Aorta (tissue), 5 donors: Measurements from ENCODE around the gene UCMA. TPM values are rescaled to one million over a fixed set of nuclear protein-coding genes. Genes with fewer than 3 reads are reported as not detected.
"Not testable (repeated sequence)": the region's sequence is repeated elsewhere in the genome, so short reads cannot be mapped to it uniquely, and the experiment has no call there.

Source experiments
- ATAC-seq: fragments of 200-7000 bp; cut with Tn5 transposase; one replicate; pipeline ENCODE4 v1.9.1; 2022; ENCODE audit warnings: moderate library complexity; ENCODE audit not compliant: low FRiP score
- DNase-seq, 2 donors: peaks; one replicate each; pipeline ENCODE4 v3.0.0-alpha.2; 2020
- H3K27ac ChIP-seq, 2 donors: one replicate each; pipeline ENCODE4 v1.5.1; 2013; ENCODE audit warnings: low read length in 2 of 2, mild to moderate bottlenecking in 2 of 2, moderate library complexity in 2 of 2, control low read depth in 1 of 2, inconsistent platforms in 1 of 2, low read depth in 1 of 2
- H3K27me3 ChIP-seq, 2 donors: one replicate each; pipeline ENCODE4 v1.6.1; 2013; ENCODE audit warnings: control low read depth in 1 of 2, low read length in 1 of 2, mild to moderate bottlenecking in 1 of 2, moderate library complexity in 1 of 2; ENCODE audit not compliant: insufficient read depth in 2 of 2, control insufficient read depth in 1 of 2
- H3K36me3 ChIP-seq, 2 donors: one replicate each; pipeline ENCODE4 v1.6.1; 2013; ENCODE audit warnings: control low read depth in 1 of 2, low read length in 1 of 2, mild to moderate bottlenecking in 1 of 2; ENCODE audit not compliant: insufficient read depth in 2 of 2, control insufficient read depth in 1 of 2
- H3K4me1 ChIP-seq, 2 donors: one replicate each; pipeline ENCODE4 v1.6.1; 2013; ENCODE audit warnings: low read length in 2 of 2, control low read depth in 1 of 2, mild to moderate bottlenecking in 1 of 2, moderate library complexity in 1 of 2; ENCODE audit not compliant: insufficient read depth in 2 of 2, control insufficient read depth in 1 of 2
- H3K4me3 ChIP-seq, 2 donors: one replicate each; pipeline ENCODE4 v1.5.1; 2013; ENCODE audit warnings: low read length in 2 of 2, control low read depth in 1 of 2, mild to moderate bottlenecking in 1 of 2
- H3K9me3 ChIP-seq: one replicate; pipeline ENCODE4 v1.6.1; 2013; ENCODE audit warnings: mild to moderate bottlenecking, low read length; ENCODE audit not compliant: control insufficient read depth
- WGBS, 2 donors: extraction: QIAGEN DNeasy Blood & Tissue Kit; methylation state at CpG; one replicate each; pipeline ENCODE4 v1.1.7; 2013; 5-methylcytosine and 5-hydroxymethylcytosine counted together
- intact Hi-C, 2 donors: fragments of 100-400 bp; cut with DNase I; formaldehyde crosslinking; loops; one replicate each; pipeline versions ENCODE4 v1.14.2 to v1.15.0; 2022
- polyA plus RNA-seq, 2 donors: library from polyadenylated mRNA; stranded (reverse); fragments of 200-250 nt; gene quantifications; one replicate each; pipeline ENCODE4 v1.2.3, GENCODE V29; 2013
- total RNA-seq, 2 donors: library from RNA; stranded (reverse); fragmentation: NEBNext Ultra II Directional; extraction: Animal tissue kit (Norgen Biotek cat#: 25700); gene quantifications; one replicate each; pipeline ENCODE4 v1.2.1, GENCODE V29; 2021
- donor health status: healthy with polysubstance abuse.
- donor health status: Bipolar disorder and iron deficiency.
- donor health status: DM: no; HTN: no; CAD: no.
- donor health status: DM: no; HTN: no; CAD: no.
- donor health status: DM: yes; HTN: yes; CAD: no.

Gene UCMA
- total and polyA plus RNA-seq, 4 donors = not detected

DNA sequence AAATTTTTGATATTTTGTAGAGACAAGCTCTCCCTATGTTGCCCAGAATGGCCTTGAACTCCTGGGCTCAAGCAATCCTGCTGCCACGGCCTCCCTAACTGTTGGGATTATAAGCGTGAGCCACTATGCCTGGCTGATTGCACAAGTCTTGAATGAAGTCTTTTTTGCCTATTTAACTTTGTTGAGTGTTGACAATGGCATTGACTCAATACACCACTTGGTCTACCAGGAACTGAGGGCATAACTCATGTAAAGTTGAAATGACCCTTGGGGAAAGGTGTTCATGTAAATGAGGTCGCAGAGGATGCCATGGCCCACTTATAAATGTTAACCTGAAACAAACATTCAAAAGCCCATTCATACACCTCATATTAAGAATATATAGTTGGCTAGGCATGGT lies 7.4 kb upstream of the UCMA start:
- H3K4me1 ChIP-seq = no peaks in the 10 kb centered on the region
- peaks cover 1% of the 10 kb centered on the region for H3K9me3 ChIP-seq
- no peak for ATAC-seq
- peak in 1 of 2 donors; percentile 2 for DNase-seq
- no peaks in the 10 kb centered on the region for H3K27me3 ChIP-seq
- WGBS, 2 donors = 78 to 87% methylated on average over 3 of the region's 3 CpGs
- intact Hi-C loops = no loop called here
- H3K27ac ChIP-seq = no peak overlapping the region
- H3K36me3 ChIP-seq = no peaks in the 10 kb centered on the region
- H3K4me3 ChIP-seq = no peak overlapping the region

DNA sequence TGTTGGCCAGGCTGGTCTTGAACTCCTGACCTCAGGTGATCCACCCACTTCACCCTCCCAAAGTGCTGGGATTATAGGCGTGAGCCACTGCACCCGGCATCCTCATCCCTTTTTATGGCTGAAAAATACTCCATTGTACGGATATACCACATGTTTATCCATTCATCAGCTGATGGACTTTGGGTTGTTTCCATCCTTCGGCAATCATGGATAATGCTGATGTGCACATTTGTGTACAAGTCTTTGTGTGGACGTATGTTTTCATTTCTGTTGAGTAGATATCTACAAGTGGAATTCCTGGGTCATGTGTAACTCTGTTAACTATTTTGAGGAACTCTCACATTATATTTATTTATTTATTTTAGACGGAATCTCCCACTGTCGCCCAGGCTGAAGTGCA lies 5.7 kb upstream of the UCMA start:
- WGBS, 2 donors = 89 to 93% methylated on average over 7 of the region's 7 CpGs
- no peaks in the 10 kb centered on the region for H3K36me3 ChIP-seq
- no peaks in the 10 kb centered on the region for H3K27me3 ChIP-seq
- H3K4me1 ChIP-seq = no peaks in the 10 kb centered on the region
- intact Hi-C loops = no loop called here
- H3K27ac ChIP-seq = no peak overlapping the region
- peaks cover under 1% of the 10 kb centered on the region for H3K9me3 ChIP-seq
- DNase-seq (no peak), ATAC-seq (no peak)
- no peak overlapping the region for H3K4me3 ChIP-seq

DNA sequence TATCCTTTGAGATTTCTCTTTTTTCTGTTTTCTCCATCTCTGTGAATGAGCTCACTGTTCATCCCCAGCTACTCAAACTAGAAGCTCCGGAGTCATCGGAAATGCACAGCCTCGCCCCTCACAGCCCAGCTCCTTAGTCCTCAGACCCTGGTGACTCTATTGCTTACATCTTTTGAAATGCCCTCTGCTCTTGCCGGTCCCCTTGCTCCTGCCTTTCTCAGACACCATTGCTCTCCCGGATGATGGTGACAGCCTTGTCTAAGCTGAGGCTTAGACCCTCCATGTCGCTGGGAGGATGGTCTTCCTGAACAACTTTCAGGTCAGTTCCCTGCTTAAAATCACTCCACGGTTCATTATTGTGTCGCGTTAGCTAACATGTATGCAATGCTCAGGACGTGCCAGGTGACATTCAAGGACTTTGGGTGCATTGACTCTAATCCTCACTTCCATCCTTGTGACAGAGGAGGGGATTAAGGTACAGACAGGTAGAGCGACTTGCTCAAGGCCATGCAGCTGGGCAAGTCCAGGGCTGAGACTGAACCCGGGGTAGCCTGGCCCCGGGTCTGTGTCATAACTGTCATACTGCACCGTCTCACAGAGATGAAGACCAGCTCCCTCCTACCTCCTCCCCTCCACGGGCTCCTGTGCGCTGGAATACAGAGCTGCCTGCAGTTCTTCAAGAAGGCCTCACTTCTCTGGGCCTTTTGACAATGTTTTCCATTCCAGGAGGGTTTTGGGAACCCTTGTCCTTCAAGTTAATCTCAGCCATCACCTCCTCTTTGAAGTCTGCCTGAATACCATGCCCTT lies 4.3 kb upstream of the UCMA start:
- no peaks in the 10 kb centered on the region for H3K27me3 ChIP-seq
- no peaks in the 10 kb centered on the region for H3K9me3 ChIP-seq
- H3K4me1 ChIP-seq = no peaks in the 10 kb centered on the region
- H3K27ac ChIP-seq = no peak overlapping the region
- WGBS, 2 donors = 85 to 86% methylated on average over 16 of the region's 16 CpGs
- ATAC-seq (no peak), DNase-seq (no peak)
- H3K36me3 ChIP-seq = no peaks in the 10 kb centered on the region
- no peak overlapping the region for H3K4me3 ChIP-seq
- intact Hi-C loops = no loop called here

DNA sequence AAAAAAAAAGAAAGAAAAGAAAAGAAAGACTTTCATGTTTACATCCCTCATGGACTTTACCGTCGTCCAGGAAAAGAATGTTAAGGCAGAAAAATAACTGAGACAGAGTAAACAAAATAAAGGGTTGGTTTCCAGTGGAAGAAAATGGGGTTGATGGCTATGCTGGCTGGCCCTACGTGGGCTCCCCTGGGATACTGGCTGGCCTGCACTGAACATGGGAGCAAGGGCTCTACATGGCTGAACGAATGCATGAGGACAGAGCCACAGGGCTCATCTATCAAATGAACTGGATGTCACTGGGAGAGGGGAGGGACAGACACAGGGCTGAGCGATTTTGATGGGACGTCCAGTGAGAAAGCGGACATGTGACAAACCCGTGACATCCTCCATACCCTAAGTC lies 2.5 kb upstream of the UCMA start:
- H3K27ac ChIP-seq = no peak overlapping the region
- intact Hi-C loops = no loop called here
- no peak for DNase-seq
- H3K36me3 ChIP-seq = no peaks in the 10 kb centered on the region
- no peaks in the 10 kb centered on the region for H3K9me3 ChIP-seq
- ATAC-seq = no peak
- no peaks in the 10 kb centered on the region for H3K27me3 ChIP-seq
- no peak overlapping the region for H3K4me3 ChIP-seq
- WGBS, 2 donors = 83 to 85% methylated on average over 8 of the region's 8 CpGs
- no peaks in the 10 kb centered on the region for H3K4me1 ChIP-seq

DNA sequence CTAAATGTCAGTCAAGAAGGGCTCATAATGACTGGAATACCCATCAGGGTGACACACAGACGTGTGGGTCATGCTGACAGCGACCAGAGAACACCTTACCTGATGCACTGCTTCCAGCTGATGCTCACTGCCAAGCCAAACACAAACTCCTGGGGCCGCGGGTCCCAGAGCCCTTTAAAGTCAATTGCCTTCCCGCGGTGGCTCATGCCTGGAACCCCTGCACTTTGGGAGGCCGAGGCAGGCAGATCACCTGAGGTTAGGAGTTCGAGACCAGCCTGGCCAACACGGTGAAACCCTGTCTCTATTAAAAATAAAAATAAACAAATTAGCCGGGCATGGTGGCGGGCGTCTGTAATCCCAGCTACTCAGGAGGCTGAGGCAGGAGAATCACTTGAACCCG lies 562 bp upstream of the UCMA start:
- 82 to 83% methylated on average over 13 of the region's 13 CpGs for WGBS, 2 donors
- H3K9me3 ChIP-seq, DNase-seq, H3K4me3 ChIP-seq, H3K27ac ChIP-seq, ATAC-seq, H3K27me3 ChIP-seq, H3K36me3 ChIP-seq, intact Hi-C loops, H3K4me1 ChIP-seq: not testable (repeated sequence)

DNA sequence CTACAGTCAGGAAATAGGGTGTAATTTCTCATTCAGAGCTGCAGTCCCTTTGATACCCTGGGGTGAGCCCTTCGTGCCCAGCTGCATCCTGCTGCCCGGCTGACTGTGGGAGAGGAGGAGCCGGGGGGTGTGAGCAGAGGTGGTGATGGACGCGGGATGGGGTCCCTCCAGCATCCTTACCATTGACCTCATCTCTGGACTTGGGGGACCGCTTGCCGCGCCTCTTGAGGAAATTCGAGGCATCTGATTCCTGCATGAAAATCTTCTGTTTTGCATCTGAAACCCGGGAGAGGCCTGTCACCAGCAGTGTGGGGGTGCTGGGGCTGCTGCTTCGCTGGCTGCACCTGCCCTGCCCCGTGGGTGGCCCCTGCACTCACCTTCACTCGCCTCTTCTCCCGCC lies 816 bp downstream of the UCMA start:
- Histone ChIP-seq H3K4me1 (no peaks in the 10 kb centered on the region), H3K36me3 (no peaks in the 10 kb centered on the region), H3K27me3 (no peaks in the 10 kb centered on the region), H3K27ac (no peak overlapping the region), H3K9me3 (no peaks in the 10 kb centered on the region), H3K4me3 (no peak overlapping the region)
- intact Hi-C loops = no loop called here
- WGBS, 2 donors = 55 to 62% methylated on average over 14 of the region's 14 CpGs
- no peak for DNase-seq
- no peak for ATAC-seq

DNA sequence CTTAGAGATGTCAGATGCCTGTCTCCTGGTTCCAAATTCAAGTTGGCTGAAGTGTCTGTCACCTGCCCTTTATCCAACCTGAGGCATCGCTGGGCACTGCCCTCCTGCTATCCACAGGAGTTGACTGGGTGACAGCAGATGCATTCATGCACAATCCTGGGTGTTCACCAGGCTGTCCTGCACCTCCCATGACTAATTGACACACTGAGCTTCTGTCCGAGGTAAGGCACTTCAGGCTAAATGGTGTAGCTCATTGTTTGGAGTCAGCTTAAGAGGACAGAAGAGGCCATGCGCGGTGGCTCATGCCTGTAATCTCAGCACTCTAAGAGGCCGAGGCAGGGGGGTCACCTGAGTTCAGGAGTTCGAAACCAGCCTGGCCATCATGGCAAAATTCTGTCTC lies 2.4 kb downstream of the UCMA start:
- no peaks in the 10 kb centered on the region for H3K36me3 ChIP-seq
- H3K4me3 ChIP-seq = no peak overlapping the region
- ATAC-seq (no peak), DNase-seq (no peak)
- H3K9me3 ChIP-seq = no peaks in the 10 kb centered on the region
- no peak overlapping the region for H3K27ac ChIP-seq
- intact Hi-C loops = no loop called here
- no peaks in the 10 kb centered on the region for H3K4me1 ChIP-seq
- WGBS, 2 donors = 89 to 90% methylated on average over 6 of the region's 6 CpGs
- H3K27me3 ChIP-seq = no peaks in the 10 kb centered on the region

DNA sequence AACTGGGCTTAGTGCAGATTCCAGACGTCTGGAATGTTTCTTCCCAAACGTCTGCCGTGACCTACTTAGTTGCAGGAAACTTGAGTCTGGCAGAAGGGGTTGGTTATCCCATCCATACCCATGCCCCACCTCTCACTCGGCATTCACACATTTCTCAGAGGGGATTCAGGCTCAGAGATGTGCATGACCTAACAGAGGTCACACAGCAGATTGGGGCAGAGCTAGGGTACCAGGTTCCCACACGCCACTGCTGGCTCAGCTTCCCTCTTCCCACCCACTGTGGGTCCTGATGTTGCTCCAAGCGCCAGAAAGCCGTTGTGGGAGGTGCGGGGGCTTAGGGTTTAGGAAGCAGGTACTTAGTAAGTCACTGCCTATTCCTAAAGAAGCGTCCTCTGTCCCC lies 3.0 kb downstream of the UCMA start:
- Histone ChIP-seq H3K9me3 (no peaks in the 10 kb centered on the region), H3K4me1 (no peaks in the 10 kb centered on the region), H3K27me3 (no peaks in the 10 kb centered on the region), H3K27ac (no peak overlapping the region), H3K4me3 (no peak overlapping the region), H3K36me3 (no peaks in the 10 kb centered on the region)
- ATAC-seq (no peak), DNase-seq (no peak)
- intact Hi-C loops = no loop called here
- WGBS, 2 donors = 47% methylated on average over 9 of the region's 9 CpGs

DNA sequence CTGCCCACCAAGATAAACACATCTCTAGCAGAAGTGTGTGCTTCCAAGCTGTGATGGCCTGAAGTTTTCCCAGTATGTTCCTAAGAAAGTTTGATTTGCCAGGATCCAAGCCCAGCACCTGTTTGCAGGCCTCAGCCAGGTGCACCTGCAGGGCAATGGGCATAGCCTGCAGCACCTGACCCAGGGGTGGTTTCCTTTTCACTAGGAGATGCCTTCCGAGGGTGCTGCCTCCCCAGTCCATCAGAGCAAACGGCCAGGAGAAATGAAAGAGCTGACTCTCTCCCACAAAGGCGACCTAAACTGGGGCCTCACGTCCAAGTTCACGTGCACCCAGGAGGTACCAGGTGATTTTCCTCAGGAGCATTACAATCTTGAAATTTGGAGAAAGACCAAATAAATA lies 7.1 kb downstream of the UCMA start:
- intact Hi-C loops = no loop called here
- Histone ChIP-seq H3K9me3 (no peaks in the 10 kb centered on the region), H3K27me3 (no peaks in the 10 kb centered on the region), H3K4me1 (no peaks in the 10 kb centered on the region), H3K27ac (no peak overlapping the region), H3K4me3 (no peak overlapping the region), H3K36me3 (no peaks in the 10 kb centered on the region)
- ATAC-seq (no peak), DNase-seq (no peak)
- WGBS, 2 donors = 78 to 83% methylated on average over 5 of the region's 5 CpGs
